ENCODE data around the gene TEX38.
"Not testable (repeated sequence)": the region's sequence is repeated elsewhere in the genome, so short reads cannot be mapped to it uniquely, and the experiment has no call there.

TEX38 gene

GRCh38 chr1:46656643-46657042, 15.0 kb upstream of the TEX38 start:
- DNase-seq, result no peak

DNA sequence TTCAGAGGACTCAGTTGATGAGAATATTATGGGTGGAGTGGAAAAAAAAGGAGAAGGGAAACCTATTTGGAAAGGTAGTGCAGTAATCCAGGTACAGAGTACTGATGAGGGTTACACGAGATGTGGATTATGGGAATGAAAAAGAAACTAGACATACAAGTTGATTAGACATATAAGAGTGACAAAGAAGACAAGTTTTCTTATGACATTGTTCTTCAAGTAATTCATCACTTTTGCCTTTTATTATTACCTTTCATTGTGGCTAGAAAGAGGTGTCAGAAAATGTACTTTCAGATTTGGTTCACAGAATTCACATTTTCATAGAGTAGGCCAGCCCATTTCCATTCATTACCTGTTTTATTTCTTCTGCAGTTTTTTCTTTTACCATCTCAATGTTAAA, 13.9 kb upstream of the TEX38 start:
- DNase-seq, result no peak

GRCh38 chr1:46659307-46659870, 12.3 kb upstream of the TEX38 start:
- DNase-seq, result no peak

DNA sequence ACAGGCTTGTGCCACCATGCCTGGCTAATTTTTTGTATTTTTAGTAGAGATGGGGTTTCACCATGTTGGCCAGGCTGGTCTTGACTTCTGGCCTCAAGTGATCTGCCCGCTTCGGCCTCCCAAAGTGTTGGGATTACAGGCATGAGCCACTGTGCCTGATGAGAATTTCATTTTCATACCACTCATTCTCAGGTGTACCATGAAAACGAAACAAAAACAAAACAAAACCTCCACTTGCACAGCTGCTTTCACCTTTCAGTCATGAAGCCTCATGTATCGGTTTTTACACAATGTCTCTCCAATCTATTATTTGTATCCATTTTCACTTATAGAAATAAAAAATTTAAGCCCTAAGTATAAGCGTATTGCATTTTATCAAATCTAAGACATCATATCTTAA, 11.5 kb upstream of the TEX38 start:
- not testable (repeated sequence) for DNase-seq

- DNase-seq, result not testable (repeated sequence)
These were observed 8.7 kb upstream of the TEX38 start for GRCh38 chr1:46662919-46663318.

GRCh38 chr1:46665983-46666382, 5.7 kb upstream of the TEX38 start:
- DNase-seq, result no peak

DNA sequence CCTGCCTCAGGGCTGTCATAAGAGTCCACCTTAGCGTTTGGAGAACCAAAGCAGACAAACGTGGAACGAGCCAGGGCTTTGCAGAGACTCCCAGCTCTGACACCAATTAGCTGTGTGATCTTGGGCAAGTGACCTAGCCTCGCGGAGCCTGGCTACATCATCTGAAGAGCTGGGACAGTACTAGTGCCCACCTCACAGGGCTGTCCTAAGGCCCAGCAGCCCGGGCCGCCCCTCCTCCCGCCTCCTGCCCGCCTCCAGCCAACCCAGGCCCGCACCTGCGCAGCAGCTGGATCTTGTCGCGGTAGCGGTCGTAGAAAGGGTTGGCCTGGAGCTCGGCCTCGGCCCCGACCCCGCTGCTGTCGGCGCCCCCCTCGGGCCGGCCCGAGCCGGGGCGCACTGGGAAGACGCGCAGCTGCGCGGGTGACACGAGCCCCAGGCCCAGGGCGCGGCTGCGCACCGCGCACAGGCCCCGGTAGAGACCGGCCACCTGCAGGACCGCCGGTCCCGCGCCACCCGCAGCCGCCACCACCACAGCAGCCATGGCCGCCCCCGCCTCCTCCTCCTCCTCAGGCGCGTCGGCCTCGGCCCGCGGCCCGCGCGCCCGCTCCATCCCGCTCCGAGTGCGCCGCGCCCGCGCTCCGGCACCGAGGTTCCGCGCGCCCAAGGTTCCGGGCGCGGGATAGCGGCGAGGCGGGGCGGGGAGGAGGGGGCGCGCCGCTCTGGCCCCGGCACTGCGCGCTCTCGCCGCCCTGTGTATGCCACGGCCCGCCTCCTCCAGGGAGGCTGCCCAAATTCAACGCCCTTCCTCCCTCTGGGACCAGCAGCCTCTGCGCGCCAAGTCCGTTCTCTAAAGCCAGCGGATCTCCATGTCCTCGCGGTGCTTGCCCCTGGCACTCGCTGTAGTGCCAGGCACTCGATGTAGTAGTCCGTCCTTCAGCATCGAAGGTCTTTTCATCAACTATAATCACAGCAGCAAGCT, 3.6 kb upstream of the TEX38 start, which contains the start of gene ATPAF1:
TSS of gene ATPAF1 (minus strand) at position 583 of the 979 bp plus-strand sequence. CDS start at position 541, 42 bp downstream.
- DNase-seq, result peak; percentile 51

DNA sequence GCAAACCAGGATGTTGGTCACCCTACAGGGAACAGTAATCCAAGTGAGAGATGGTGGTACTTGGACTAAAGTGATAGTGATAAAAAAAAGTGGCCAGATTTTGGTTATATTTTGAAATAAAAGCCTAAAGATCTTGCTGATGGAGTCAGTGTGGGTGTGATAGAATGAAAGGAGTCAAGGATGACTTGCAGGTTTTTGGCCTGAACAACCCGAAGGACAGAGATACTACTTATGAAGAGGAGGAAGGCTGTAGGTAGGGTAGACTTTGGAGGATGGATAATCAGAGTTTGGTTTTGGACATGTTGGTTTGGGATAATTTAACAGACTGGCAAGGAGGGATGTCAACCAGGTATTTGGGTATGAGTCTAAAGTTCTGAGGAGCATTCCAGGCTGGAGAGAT, 1.5 kb upstream of the TEX38 start:
- no peak for DNase-seq

- DNase-seq, result no peak
These were observed 1.0 kb downstream of the TEX38 start for GRCh38 chr1:46672696-46673095.

DNA sequence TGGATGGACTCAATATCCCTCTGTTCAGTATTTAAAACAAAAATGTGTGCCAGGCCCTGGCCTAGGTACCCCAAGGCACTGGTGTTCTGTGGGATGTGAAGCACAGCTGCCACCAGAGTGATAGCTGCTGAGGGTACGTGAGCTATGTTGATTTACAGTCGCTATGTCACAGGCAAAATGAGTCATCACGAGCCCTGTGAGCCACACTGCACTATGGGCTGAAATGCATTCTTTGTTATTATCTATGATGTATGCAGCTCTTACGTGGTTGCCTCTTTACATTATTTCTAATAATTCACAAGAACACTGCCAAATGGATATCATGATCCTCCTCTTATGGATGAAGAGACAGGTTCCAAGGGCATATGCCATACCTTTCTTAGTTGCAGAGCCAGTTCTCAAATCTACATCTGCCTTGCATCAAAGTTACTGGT, 2.1 kb downstream of the TEX38 start:
- DNase-seq, result no peak

DNA sequence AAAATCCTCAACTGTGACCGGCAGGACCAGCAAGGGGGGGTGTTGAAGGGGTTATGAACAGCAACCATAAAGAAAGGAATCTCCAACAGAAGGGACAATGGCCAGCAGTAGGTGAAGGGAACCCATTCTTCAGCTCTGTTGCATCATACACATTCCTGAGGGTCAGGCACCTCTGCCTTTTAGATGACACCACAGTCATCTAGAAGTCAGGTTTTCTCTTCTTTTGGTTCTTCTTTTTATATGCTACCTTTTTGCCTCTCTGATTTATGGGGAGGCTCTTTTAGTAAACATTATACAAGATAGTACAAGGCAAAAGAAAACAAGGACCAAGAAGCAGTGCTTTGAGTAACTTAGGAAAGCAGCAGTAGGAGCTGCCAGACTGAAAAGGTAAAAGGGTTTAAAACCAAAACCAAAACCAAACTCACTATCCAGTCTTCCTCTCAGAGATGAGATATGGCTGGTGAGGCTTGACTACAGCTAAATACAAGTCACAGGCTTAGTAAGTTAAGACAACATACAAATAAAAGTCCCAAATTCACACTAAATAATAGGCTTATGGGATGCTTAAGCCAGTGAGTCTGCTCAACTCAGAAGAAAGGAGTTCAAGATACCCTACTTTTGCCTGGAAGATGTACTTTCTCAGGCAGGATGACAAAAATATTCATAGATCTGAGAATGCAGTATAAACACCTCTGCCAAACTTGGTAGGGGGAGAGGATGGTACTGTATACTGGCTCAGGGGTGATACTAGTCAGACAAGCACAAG, 4.1 kb downstream of the TEX38 start:
- no peak for DNase-seq

GRCh38 chr1:46676531-46676930, 4.9 kb downstream of the TEX38 start:
- DNase-seq, result no peak

DNA sequence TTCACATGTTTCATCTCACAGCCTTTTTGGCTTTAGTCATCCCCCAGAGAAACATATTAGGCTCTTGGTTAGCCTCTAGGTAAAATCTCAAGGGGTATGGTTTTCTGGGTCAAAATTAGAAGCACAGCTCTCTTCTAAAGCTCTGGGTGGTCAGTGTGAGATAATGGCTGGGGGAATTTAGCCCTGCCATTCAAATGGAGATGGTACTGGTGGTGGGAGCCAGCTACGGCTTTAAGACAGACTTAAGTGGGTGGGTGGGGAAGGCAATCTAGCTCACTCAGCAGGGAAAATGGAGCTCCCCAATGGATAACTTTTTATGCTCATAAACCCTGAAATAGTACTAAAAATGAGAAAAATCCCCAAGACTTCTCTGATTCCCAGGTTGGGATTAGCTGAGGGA, 5.7 kb downstream of the TEX38 start:
- no peak for DNase-seq

GRCh38 chr1:46679789-46680573, 8.3 kb downstream of the TEX38 start:
- no peak for DNase-seq

- DNase-seq, result no peak
These were observed 9.8 kb downstream of the TEX38 start for GRCh38 chr1:46681333-46682034.

DNA sequence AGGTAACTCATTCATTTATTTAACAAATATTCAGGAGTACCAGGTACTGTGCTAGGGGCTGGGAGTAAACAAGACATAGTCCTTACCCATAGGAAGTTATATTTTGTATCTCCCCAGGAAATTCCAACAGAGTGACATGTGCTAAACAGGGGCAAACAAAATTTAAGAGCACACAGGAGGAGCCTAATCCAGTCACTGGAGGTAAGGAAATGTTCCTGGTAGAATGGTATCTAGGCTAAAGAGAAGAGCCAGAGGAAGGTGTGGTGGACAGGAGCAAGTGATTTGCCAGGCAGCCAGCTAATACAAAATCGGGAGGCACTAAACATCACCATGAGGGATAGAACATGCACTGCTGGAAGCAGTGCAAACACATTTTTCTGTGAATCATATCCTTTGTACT, 10.4 kb downstream of the TEX38 start:
- DNase-seq, result no peak

GRCh38 chr1:46684670-46685069, 13.0 kb downstream of the TEX38 start:
- no peak for DNase-seq

- no peak for DNase-seq
These were observed 14.6 kb downstream of the TEX38 start for GRCh38 chr1:46686255-46686654.

- DNase-seq, result peak; percentile 2
These were observed 15.5 kb downstream of the TEX38 start for GRCh38 chr1:46687093-46687659.

GRCh38 chr1:46687921-46688509, 16.4 kb downstream of the TEX38 start:
- no peak for DNase-seq

DNA sequence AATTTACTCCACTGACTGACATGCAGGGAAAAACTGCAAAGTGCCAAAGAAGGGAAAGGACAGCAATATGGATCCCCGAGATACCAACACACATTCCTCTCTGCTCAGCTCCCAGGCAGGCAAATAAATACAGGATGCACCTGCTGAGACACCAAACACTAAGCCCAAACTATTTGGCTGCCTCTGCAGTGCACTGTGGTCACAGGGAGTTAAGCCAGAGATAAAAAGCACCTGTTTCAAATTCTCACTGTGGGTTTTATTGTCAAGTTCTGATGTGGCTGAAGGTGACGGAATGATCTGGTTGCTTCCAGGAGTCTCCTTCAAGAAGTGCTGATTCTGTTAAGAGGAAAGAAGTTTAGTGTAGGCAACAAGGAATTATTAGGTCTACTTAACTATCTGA, 17.7 kb downstream of the TEX38 start:
- DNase-seq, result no peak
